SK-N-SH (cell line): Measurements from ENCODE around the gene PIR. TPM values are rescaled to one million over a fixed set of nuclear protein-coding genes. Genes with fewer than 3 reads are reported as not detected.

Experiments
- CTCF ChIA-PET: fragments of 300-600, 350-600 bp; formaldehyde crosslinking; extraction: SDS; loops from one replicate; lab custom pipeline; 2021; lab: Yijun Ruan, JAX
- POLR2A ChIA-PET: fragments of 350-600 bp; sonication (Branson Sonifier 250); formaldehyde crosslinking; extraction: SDS; loops from one replicate; lab custom pipeline; 2020; ENCODE audit warnings: antibody characterized with exemption, inconsistent platforms; lab: Yijun Ruan, JAX
- DNase-seq: peaks from one replicate; pipeline ENCODE4 v3.0.0; 2012
- H2AFZ ChIP-seq: fragments of 200-600 bp; sonication (generic); 2 replicates; pipeline ENCODE4 v1.8.1; 2016; ENCODE audit warnings: antibody characterized with exemption, mild to moderate bottlenecking, low read depth
- H3F3A ChIP-seq: fragments of 200-600 bp; sonication (generic); replicated peaks from 2 replicates; pipeline ENCODE3; 2016; ENCODE audit warnings: antibody characterized with exemption, mild to moderate bottlenecking; ENCODE audit not compliant: insufficient read depth
- H3K27ac ChIP-seq, 2 experiments: fragments of 200-500 bp in 1 of 2; fragments of 200-600 bp in 1 of 2; sonication (Bioruptor generic) in 1 of 2; sonication (generic), shearing (Covaris generic) in 1 of 2; 2 replicates each; pipeline versions ENCODE4 v1.5.1 to v1.6.1; 2014 to 2016; ENCODE audit warnings: low read depth in 2 of 2, inconsistent platforms in 1 of 2, low read length in 1 of 2, mild to moderate bottlenecking in 1 of 2, mixed read lengths in 1 of 2
- H3K27me3 ChIP-seq: fragments of 200-600 bp; sonication (generic), shearing (Covaris generic); 2 replicates; pipeline ENCODE4 v1.6.1; 2016; ENCODE audit warnings: mixed run types; ENCODE audit not compliant: insufficient read depth
- H3K36me3 ChIP-seq, 2 experiments: fragments of 200-500 bp in 1 of 2; fragments of 200-600 bp in 1 of 2; sonication (Bioruptor generic) in 1 of 2; sonication (generic) in 1 of 2; replicated peaks in 1 of 2; 2 replicates each; pipeline versions ENCODE3 to v1.5.1; 2014 to 2016; ENCODE audit warnings: low read length in 1 of 2, mild to moderate bottlenecking in 1 of 2; ENCODE audit not compliant: insufficient read depth in 2 of 2, control insufficient read depth in 1 of 2
- H3K4me1 ChIP-seq, 2 experiments: fragments of 200-500 bp in 1 of 2; fragments of 200-600 bp in 1 of 2; sonication (Bioruptor generic) in 1 of 2; sonication (generic), shearing (Covaris generic) in 1 of 2; 2 replicates each; pipeline versions ENCODE4 v1.5.1 to v1.6.1; 2014 to 2016; ENCODE audit warnings: low read depth in 1 of 2, low read length in 1 of 2, mixed run types in 1 of 2; ENCODE audit not compliant: insufficient read depth in 2 of 2, control insufficient read depth in 1 of 2
- H3K4me2 ChIP-seq: fragments of 200-600 bp; sonication (generic), shearing (Covaris generic); 2 replicates; pipeline ENCODE4 v1.6.1; 2017; ENCODE audit warnings: mixed run types
- H3K4me3 ChIP-seq, 2 experiments: fragments of 200-500 bp in 1 of 2; fragments of 200-600 bp in 1 of 2; sonication (Bioruptor generic) in 1 of 2; sonication (generic), shearing (Covaris generic) in 1 of 2; 2 replicates each; pipeline versions ENCODE4 v1.5.1 to v1.8.1; 2014 to 2016; ENCODE audit warnings: low read depth in 2 of 2, inconsistent platforms in 1 of 2, low read length in 1 of 2, mild to moderate bottlenecking in 1 of 2, mixed read lengths in 1 of 2, moderate library complexity in 1 of 2
- H3K79me2 ChIP-seq: fragments of 200-600 bp; sonication (generic); 2 replicates; pipeline ENCODE4 v1.8.1; 2017; ENCODE audit warnings: mild to moderate bottlenecking; ENCODE audit not compliant: insufficient read depth
- H3K9ac ChIP-seq: fragments of 200-600 bp; sonication (generic); 2 replicates; pipeline ENCODE4 v1.6.1; 2017; ENCODE audit warnings: mixed run types
- H3K9me2 ChIP-seq: fragments of 200-600 bp; sonication (generic); 2 replicates; pipeline ENCODE4 v1.6.1; 2017; ENCODE audit warnings: mixed run types
- H3K9me3 ChIP-seq: fragments of 200-600 bp; sonication (generic); 2 replicates; pipeline ENCODE4 v1.6.1; 2017; ENCODE audit warnings: mixed run types, mild to moderate bottlenecking, moderate library complexity
- H4K20me1 ChIP-seq: fragments of 200-600 bp; sonication (generic); 2 replicates; pipeline ENCODE4 v1.6.1; 2017; ENCODE audit warnings: mild to moderate bottlenecking, mixed run types; ENCODE audit not compliant: insufficient read depth
- CHD2 ChIP-seq: fragments of 150-350 bp; IDR thresholded peaks from 2 replicates; pipeline ENCODE4 v1.6.1; 2018; ENCODE audit warnings: low read length; ENCODE audit not compliant: partially characterized antibody
- ELF1 ChIP-seq: IDR thresholded peaks from 2 replicates; pipeline ENCODE4 v1.4.0; 2012
- EP300 ChIP-seq, 2 experiments: IDR thresholded peaks; 2 replicates each; pipeline versions ENCODE4 v1.4.0 to v1.6.1; 2012; ENCODE audit warnings: borderline replicate concordance in 1 of 2, low read depth in 1 of 2, low read length in 1 of 2
- EZH2phosphoT487 ChIP-seq: fragments of 200-600 bp; sonication (generic); IDR thresholded peaks from 2 replicates; pipeline ENCODE4 v1.6.1; 2017; ENCODE audit warnings: low read depth, mixed run types, mild to moderate bottlenecking, antibody characterized with exemption, moderate library complexity, borderline replicate concordance
- FOSL2 ChIP-seq: IDR thresholded peaks from 2 replicates; pipeline ENCODE4 v1.4.0; 2012; ENCODE audit warnings: low read depth, mild to moderate bottlenecking, moderate library complexity, borderline replicate concordance
- FOXJ3 ChIP-seq: sonication (generic); formaldehyde crosslinking; IDR thresholded peaks from 2 replicates; pipeline ENCODE4 v1.5.1; 2020; ENCODE audit warnings: mild to moderate bottlenecking, missing genetic modification reagents
- NFIC ChIP-seq: IDR thresholded peaks from 2 replicates; pipeline ENCODE4 v1.4.0; 2012; ENCODE audit warnings: borderline replicate concordance
- PBX3 ChIP-seq: IDR thresholded peaks from 2 replicates; pipeline ENCODE4; 2012
- POLR2AphosphoS5 ChIP-seq: IDR thresholded peaks from 2 replicates; pipeline ENCODE4 v1.6.1; 2012; ENCODE audit warnings: low read depth, low read length
- RCOR1 ChIP-seq: fragments of 150-350 bp; IDR thresholded peaks from 2 replicates; pipeline ENCODE4 v1.6.1; 2017; ENCODE audit warnings: antibody characterized with exemption, low read length
- RXRA ChIP-seq: IDR thresholded peaks from 2 replicates; pipeline ENCODE4 v1.4.0; 2012; ENCODE audit warnings: low read depth, mild to moderate bottlenecking, borderline replicate concordance
- SIN3A ChIP-seq: IDR thresholded peaks from 2 replicates; pipeline ENCODE4 v1.6.1; 2012; ENCODE audit warnings: low read depth, mild to moderate bottlenecking, low read length, moderate library complexity, borderline replicate concordance
- ZBTB33 ChIP-seq: IDR thresholded peaks from 2 replicates; pipeline ENCODE4 v1.4.0; 2012; ENCODE audit warnings: low read depth, borderline replicate concordance
- polyA plus RNA-seq, 3 experiments: library from polyadenylated mRNA; depleted of rRNA; stranded (reverse); fragments of >200 nt; gene quantifications; 2 replicates each; pipeline ENCODE4 v1.2.3, GENCODE V29; 2012
- TF ChIP-seq, protein P1 (sequence below): fragments of 150-350 bp; IDR thresholded peaks from 2 replicates; pipeline ENCODE4 v1.6.1; 2016; ENCODE audit warnings: mild to moderate bottlenecking, low read depth, low read length
- TF ChIP-seq, protein P2 (sequence below): IDR thresholded peaks from 2 replicates; pipeline ENCODE4 v1.4.0; 2012; ENCODE audit warnings: low read depth, borderline replicate concordance
- TF ChIP-seq, protein P3 (sequence below): IDR thresholded peaks from 2 replicates; pipeline ENCODE4 v1.6.1; 2012; ENCODE audit warnings: mild to moderate bottlenecking, low read depth, low read length, moderate library complexity

The PIR gene
- polyA plus RNA-seq, 1 of the 3 experiments (the other 2 are of a cell fraction): 12.3 TPM

GRCh38 chrX:15344106-15344505, 149.0 kb downstream of the PIR start:
- no peak overlapping the region for H3K4me2 ChIP-seq
- CTCF ChIA-PET: no interaction called here
- POLR2A ChIA-PET: no interaction called here

More at GRCh38 chrX:15344106-15344505, 149.0 kb downstream of the PIR start:
- Histone ChIP-seq H3K9me2 (no peaks in the 10 kb centered on the region), H3K4me1 (peaks cover 0 to 3% of the 10 kb centered on the region in 2 experiments; a peak in 1 of 4 replicates)
- no peak for TF ChIP-seq EP300 (IDR thresholded peaks at IDR 0.05; ENCODE audit: borderline replicate concordance in 1 of 2, low read depth in 1 of 2, low read length in 1 of 2)
- TF ChIP-seq NFIC: no peak
- TF ChIP-seq, protein P1, sequence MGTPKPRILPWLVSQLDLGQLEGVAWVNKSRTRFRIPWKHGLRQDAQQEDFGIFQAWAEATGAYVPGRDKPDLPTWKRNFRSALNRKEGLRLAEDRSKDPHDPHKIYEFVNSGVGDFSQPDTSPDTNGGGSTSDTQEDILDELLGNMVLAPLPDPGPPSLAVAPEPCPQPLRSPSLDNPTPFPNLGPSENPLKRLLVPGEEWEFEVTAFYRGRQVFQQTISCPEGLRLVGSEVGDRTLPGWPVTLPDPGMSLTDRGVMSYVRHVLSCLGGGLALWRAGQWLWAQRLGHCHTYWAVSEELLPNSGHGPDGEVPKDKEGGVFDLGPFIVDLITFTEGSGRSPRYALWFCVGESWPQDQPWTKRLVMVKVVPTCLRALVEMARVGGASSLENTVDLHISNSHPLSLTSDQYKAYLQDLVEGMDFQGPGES: no peak
- TF ChIP-seq RCOR1: no peak
- TF ChIP-seq EZH2phosphoT487: no peak
- no peak for TF ChIP-seq ZBTB33
- TF ChIP-seq CHD2: no peak
- TF ChIP-seq, protein P2, sequence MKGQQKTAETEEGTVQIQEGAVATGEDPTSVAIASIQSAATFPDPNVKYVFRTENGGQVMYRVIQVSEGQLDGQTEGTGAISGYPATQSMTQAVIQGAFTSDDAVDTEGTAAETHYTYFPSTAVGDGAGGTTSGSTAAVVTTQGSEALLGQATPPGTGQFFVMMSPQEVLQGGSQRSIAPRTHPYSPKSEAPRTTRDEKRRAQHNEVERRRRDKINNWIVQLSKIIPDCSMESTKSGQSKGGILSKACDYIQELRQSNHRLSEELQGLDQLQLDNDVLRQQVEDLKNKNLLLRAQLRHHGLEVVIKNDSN: no peak
- TF ChIP-seq POLR2AphosphoS5: no peak
- no peak for TF ChIP-seq FOXJ3 (CRISPR knock-in tag)
- no peak for TF ChIP-seq ELF1
- TF ChIP-seq RXRA: no peak
- no peak for TF ChIP-seq PBX3
- TF ChIP-seq, protein P3, sequence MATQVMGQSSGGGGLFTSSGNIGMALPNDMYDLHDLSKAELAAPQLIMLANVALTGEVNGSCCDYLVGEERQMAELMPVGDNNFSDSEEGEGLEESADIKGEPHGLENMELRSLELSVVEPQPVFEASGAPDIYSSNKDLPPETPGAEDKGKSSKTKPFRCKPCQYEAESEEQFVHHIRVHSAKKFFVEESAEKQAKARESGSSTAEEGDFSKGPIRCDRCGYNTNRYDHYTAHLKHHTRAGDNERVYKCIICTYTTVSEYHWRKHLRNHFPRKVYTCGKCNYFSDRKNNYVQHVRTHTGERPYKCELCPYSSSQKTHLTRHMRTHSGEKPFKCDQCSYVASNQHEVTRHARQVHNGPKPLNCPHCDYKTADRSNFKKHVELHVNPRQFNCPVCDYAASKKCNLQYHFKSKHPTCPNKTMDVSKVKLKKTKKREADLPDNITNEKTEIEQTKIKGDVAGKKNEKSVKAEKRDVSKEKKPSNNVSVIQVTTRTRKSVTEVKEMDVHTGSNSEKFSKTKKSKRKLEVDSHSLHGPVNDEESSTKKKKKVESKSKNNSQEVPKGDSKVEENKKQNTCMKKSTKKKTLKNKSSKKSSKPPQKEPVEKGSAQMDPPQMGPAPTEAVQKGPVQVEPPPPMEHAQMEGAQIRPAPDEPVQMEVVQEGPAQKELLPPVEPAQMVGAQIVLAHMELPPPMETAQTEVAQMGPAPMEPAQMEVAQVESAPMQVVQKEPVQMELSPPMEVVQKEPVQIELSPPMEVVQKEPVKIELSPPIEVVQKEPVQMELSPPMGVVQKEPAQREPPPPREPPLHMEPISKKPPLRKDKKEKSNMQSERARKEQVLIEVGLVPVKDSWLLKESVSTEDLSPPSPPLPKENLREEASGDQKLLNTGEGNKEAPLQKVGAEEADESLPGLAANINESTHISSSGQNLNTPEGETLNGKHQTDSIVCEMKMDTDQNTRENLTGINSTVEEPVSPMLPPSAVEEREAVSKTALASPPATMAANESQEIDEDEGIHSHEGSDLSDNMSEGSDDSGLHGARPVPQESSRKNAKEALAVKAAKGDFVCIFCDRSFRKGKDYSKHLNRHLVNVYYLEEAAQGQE: no peak
- no peak for TF ChIP-seq SIN3A
- no peak for TF ChIP-seq FOSL2
- TF ChIP-seq, all 33 proteins: peak for 0
- Histone ChIP-seq H4K20me1 (no peaks in the 10 kb centered on the region), H3F3A (no peaks in the 10 kb centered on the region), H3K79me2 (no peaks in the 10 kb centered on the region), H3K4me3 (no peak overlapping the region), H3K9me3 (no peaks in the 10 kb centered on the region), H3K27me3 (peaks cover 8% of the 10 kb centered on the region; the same call in 1 of the 2 replicates), H3K9ac (no peak overlapping the region), H3K36me3 (no peaks in the 10 kb centered on the region), H2AFZ (no peak overlapping the region), H3K27ac (no peak overlapping the region)
- no peak for DNase-seq
